Mesenchymal stem cell (in vitro differentiated cells and primary cell): Measurements from ENCODE around the gene HERC6.

Source experiments
- DNase-seq: peaks from one replicate; pipeline ENCODE4 v3.0.0-alpha.2; 2013
- H2AFZ ChIP-seq: one replicate; pipeline ENCODE4 v1.6.1; 2013; ENCODE audit warnings: low read depth, mild to moderate bottlenecking, control low read depth, inconsistent platforms, low read length, moderate library complexity
- H2AK5ac ChIP-seq: 2 replicates; pipeline ENCODE4 v1.6.1; 2013; ENCODE audit warnings: low read length, moderate library complexity, mild to moderate bottlenecking, inconsistent platforms; ENCODE audit not compliant: severe bottlenecking
- H2BK120ac ChIP-seq: one replicate; pipeline ENCODE4 v1.6.1; 2013; ENCODE audit warnings: low read depth, mild to moderate bottlenecking, inconsistent platforms, low read length, moderate library complexity
- H2BK12ac ChIP-seq, 2 experiments: one replicate each; pipeline ENCODE4 v1.6.1; 2013; ENCODE audit warnings: inconsistent platforms in 2 of 2, low read length in 2 of 2, mild to moderate bottlenecking in 2 of 2, moderate library complexity in 2 of 2, control low read depth in 1 of 2
- H2BK15ac ChIP-seq: one replicate; pipeline ENCODE4 v1.6.1; 2013; ENCODE audit warnings: mild to moderate bottlenecking, low read depth, inconsistent platforms; ENCODE audit not compliant: poor library complexity, severe bottlenecking
- H2BK5ac ChIP-seq: 2 replicates; pipeline ENCODE4 v1.6.1; 2013; ENCODE audit warnings: low read depth, mild to moderate bottlenecking, low read length, control low read depth, inconsistent platforms; ENCODE audit not compliant: poor library complexity, severe bottlenecking
- H3K14ac ChIP-seq, 2 experiments: one replicate each; pipeline ENCODE4 v1.6.1; 2013; ENCODE audit warnings: inconsistent platforms in 2 of 2, low read length in 2 of 2, control low read depth in 1 of 2, mild to moderate bottlenecking in 1 of 2, moderate library complexity in 1 of 2
- H3K18ac ChIP-seq, 2 experiments: one replicate each; pipeline ENCODE4 v1.6.1; 2013; ENCODE audit warnings: inconsistent platforms in 2 of 2, low read length in 2 of 2, control low read depth in 1 of 2, low read depth in 1 of 2, mild to moderate bottlenecking in 1 of 2
- H3K23ac ChIP-seq, 2 experiments: one replicate each; pipeline ENCODE4 v1.6.1; 2013; ENCODE audit warnings: inconsistent platforms in 2 of 2, low read length in 2 of 2, mild to moderate bottlenecking in 2 of 2, moderate library complexity in 2 of 2, control low read depth in 1 of 2
- H3K27ac ChIP-seq: 2 replicates; pipeline ENCODE4 v1.5.1; 2013; ENCODE audit warnings: mild to moderate bottlenecking, moderate library complexity, low read length, control low read depth, inconsistent platforms; ENCODE audit not compliant: poor library complexity, severe bottlenecking
- H3K27me3 ChIP-seq, 2 experiments: 2 replicates each; pipeline versions ENCODE4 v1.6.1 to v1.7.0; 2013; ENCODE audit warnings: low read length in 2 of 2, mild to moderate bottlenecking in 2 of 2, moderate library complexity in 2 of 2, control low read depth in 1 of 2, inconsistent platforms in 1 of 2; ENCODE audit not compliant: control insufficient read depth in 1 of 2, insufficient read depth in 1 of 2
- H3K36me3 ChIP-seq, 2 experiments: 2 replicates each; pipeline versions ENCODE4 v1.6.1 to v1.7.0; 2013; ENCODE audit warnings: low read length in 2 of 2, control low read depth in 1 of 2, inconsistent platforms in 1 of 2, low read depth in 1 of 2, mild to moderate bottlenecking in 1 of 2; ENCODE audit not compliant: insufficient read depth in 2 of 2, control insufficient read depth in 1 of 2
- H3K4ac ChIP-seq, 2 experiments: one replicate each; pipeline ENCODE4 v1.6.1; 2013; ENCODE audit warnings: inconsistent platforms in 2 of 2, low read length in 2 of 2, mild to moderate bottlenecking in 2 of 2, moderate library complexity in 2 of 2, control low read depth in 1 of 2, low read depth in 1 of 2
- H3K4me1 ChIP-seq: 2 replicates; pipeline ENCODE4 v1.6.1; 2013; ENCODE audit warnings: low read depth, low read length, control low read depth; ENCODE audit not compliant: control insufficient read depth, insufficient read depth
- H3K4me2 ChIP-seq: 2 replicates; pipeline ENCODE4 v1.6.1; 2013; ENCODE audit warnings: low read length, mild to moderate bottlenecking, inconsistent platforms; ENCODE audit not compliant: poor library complexity, severe bottlenecking
- H3K4me3 ChIP-seq, 2 experiments: 2 replicates each; pipeline versions ENCODE4 v1.5.1 to v1.7.0; 2013; ENCODE audit warnings: low read length in 2 of 2, mild to moderate bottlenecking in 2 of 2, control low read depth in 1 of 2, low read depth in 1 of 2; ENCODE audit not compliant: insufficient read depth in 1 of 2
- H3K79me1 ChIP-seq: replicated peaks from 2 replicates; pipeline ENCODE4 v1.6.1; 2013; ENCODE audit warnings: mild to moderate bottlenecking, control low read depth, low read length, inconsistent platforms; ENCODE audit not compliant: poor library complexity, severe bottlenecking
- H3K9ac ChIP-seq: 2 replicates; pipeline ENCODE4 v1.7.0; 2013; ENCODE audit warnings: mild to moderate bottlenecking, low read length, moderate library complexity
- H3K9me3 ChIP-seq: 2 replicates; pipeline ENCODE4 v1.7.0; 2013; ENCODE audit warnings: mild to moderate bottlenecking, low read length; ENCODE audit not compliant: control insufficient read depth
- H4K8ac ChIP-seq: one replicate; pipeline ENCODE4 v1.6.1; 2013; ENCODE audit warnings: inconsistent platforms, mild to moderate bottlenecking, low read length, moderate library complexity
- H4K91ac ChIP-seq: one replicate; pipeline ENCODE4 v1.6.1; 2013; ENCODE audit warnings: mild to moderate bottlenecking, low read length, inconsistent platforms
- WGBS: methylation state at CpG from one replicate; pipeline ENCODE4 v1.1.7; 2013; ENCODE audit warnings: mixed read lengths; 5-methylcytosine and 5-hydroxymethylcytosine counted together

The HERC6 gene

DNA sequence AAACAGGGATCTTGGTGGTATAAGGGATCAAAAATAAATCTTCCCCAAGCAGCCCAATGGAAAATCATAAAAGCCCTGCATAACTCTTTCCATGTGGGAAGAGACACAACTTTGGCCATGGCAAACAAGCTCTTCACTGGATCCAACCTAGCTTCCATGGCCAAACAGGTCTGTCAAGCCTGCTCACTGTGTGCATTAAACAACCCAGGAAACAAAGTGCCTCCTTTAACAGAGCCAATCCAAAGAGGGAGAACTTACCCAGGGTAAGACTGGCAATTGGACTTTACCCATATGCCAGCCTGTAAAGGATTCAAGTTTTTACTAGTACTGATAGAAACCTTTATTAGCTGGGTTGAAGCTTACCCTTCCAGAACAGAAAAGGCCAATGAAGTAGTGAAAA lies 70.6 kb downstream of the HERC6 start:
- Histone ChIP-seq H3K9me3 (no peaks in the 10 kb centered on the region), H4K8ac (no peak overlapping the region), H3K27ac (no peak overlapping the region), H2BK5ac (no peak overlapping the region), H2AFZ (no peak overlapping the region), H2BK12ac (no peak overlapping the region), H3K4me3 (no peak overlapping the region), H3K27me3 (no peaks in the 10 kb centered on the region), H3K9ac (no peak overlapping the region), H2BK120ac (no peak overlapping the region), H3K4me2 (no peak overlapping the region), H2AK5ac (no peak overlapping the region), H2BK15ac (no peak overlapping the region), H3K4ac (no peak overlapping the region), H3K4me1 (no peaks in the 10 kb centered on the region), H3K14ac (no peak overlapping the region), H4K91ac (no peak overlapping the region), H3K18ac (no peak overlapping the region), H3K79me1 (no peaks in the 10 kb centered on the region), H3K36me3 (no peaks in the 10 kb centered on the region), H3K23ac (no peak overlapping the region)
- DNase-seq, result no peak

DNA sequence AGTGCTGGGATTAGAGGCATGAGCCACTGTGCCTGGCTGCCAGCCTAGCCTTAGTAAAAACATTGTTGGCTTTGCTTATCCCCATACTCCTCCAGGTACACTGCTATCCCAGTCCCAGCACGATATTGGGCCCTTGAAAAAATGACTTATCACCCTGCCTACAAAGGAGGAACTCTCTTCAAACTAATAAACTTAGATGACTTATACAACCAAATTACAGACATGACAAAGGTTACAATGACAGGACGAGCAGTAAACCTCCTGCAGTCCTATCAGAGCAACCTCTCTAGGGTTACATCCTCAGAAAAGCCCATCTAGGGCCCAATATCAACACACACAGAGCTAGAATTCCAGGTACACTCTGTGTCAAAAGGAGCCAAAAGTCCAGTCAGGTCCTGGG lies 72.6 kb downstream of the HERC6 start:
- Histone ChIP-seq H3K79me1 (no peaks in the 10 kb centered on the region), H3K36me3 (no peaks in the 10 kb centered on the region), H2AK5ac (no peak overlapping the region), H3K27me3 (no peaks in the 10 kb centered on the region), H2BK5ac (no peak overlapping the region), H3K9me3 (no peaks in the 10 kb centered on the region), H3K4ac (no peak overlapping the region), H3K9ac (no peak overlapping the region), H2BK12ac (no peak overlapping the region), H2BK120ac (no peak overlapping the region), H3K18ac (no peak overlapping the region), H3K4me3 (no peak overlapping the region), H3K27ac (no peak overlapping the region), H3K14ac (no peak overlapping the region), H2AFZ (no peak overlapping the region), H4K8ac (no peak overlapping the region), H3K23ac (no peak overlapping the region), H3K4me1 (peaks cover 2% of the 10 kb centered on the region), H3K4me2 (no peak overlapping the region), H4K91ac (no peak overlapping the region), H2BK15ac (no peak overlapping the region)
- WGBS, result 82% methylated on average over 2 of the region's 2 CpGs
- no peak for DNase-seq

DNA sequence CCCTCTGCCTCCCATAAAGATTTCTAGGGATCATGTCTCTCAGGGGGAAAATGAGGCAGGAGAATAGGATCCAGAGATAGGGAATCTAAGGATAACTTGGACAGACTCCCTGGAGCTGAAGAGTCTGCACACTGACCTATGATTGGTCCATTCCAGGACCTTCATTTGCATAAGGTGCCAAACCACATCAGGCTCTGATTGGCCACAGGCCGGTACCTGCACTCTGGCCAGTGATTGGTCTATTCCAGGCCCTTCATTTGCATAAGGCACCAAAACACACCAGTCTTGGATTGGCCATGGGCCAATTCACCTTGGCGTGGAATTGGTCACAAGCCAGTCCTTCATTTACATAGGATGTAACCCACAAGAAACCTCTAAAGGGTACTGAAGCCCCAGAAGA lies 74.3 kb downstream of the HERC6 start:
- 93% methylated on average over 2 of the region's 2 CpGs for WGBS
- H3K27me3 ChIP-seq, result no peaks in the 10 kb centered on the region
- no peak overlapping the region for H2AFZ ChIP-seq

DNA sequence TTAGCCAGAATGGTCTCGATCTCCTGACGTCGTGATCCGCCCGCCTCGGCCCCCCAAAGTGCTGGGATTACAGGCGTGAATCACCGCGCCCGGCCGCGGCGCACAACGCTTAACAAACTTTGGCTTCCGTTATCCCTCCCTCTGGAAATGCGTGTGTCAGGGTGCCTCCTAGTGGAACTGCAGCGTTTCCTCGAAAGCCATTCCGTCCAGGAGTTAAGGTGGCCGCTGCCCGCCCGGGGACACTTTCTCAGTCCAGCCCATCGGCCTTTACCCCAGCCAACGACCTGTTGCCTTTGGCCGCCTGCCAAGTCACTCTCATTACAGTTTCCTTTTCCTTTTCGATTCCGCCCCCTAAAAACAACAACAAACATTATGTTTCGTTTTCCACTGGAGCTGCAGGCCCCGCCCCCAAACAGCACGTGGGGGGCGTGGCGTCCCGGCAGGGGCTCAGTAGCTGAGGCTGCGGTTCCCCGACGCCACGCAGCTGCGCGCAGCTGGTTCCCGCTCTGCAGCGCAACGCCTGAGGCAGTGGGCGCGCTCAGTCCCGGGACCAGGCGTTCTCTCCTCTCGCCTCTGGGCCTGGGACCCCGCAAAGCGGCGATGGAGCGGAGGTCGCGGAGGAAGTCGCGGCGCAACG lies 78.1 kb downstream of the HERC6 start, which contains the start of gene HERC5:
TSS of gene HERC5 (plus strand) at position 450 of the 637 bp plus-strand sequence. CDS start at position 601, 151 bp downstream.
- Histone ChIP-seq H3K4me3 (peak within 1 kb of the TSS; percentile 65 to 89), H4K91ac (no peak within 1 kb of the TSS), H3K9me3 (no peaks in the 10 kb centered on the region), H2AK5ac (peak within 1 kb of the TSS; percentile 96), H3K4me1 (peaks cover 13% of the 10 kb centered on the region), H2BK15ac (peak within 1 kb of the TSS; percentile 73), H3K18ac (peak within 1 kb of the TSS in 1 of 2 experiments; percentile 48), H2BK5ac (no peak within 1 kb of the TSS), H3K23ac (peak within 1 kb of the TSS in 1 of 2 experiments; percentile 42), H3K27me3 (no peaks in the 10 kb centered on the region), H2BK12ac (peak within 1 kb of the TSS in 1 of 2 experiments; percentile 83), H2BK120ac (no peak within 1 kb of the TSS), H3K14ac (no peak within 1 kb of the TSS), H3K79me1 (no peaks in the 10 kb centered on the region), H3K36me3 (no peaks in the 10 kb centered on the region), H4K8ac (peak within 1 kb of the TSS; percentile 67), H3K4ac (peak within 1 kb of the TSS in 1 of 2 experiments; percentile 8), H3K4me2 (peak within 1 kb of the TSS; percentile 83), H3K27ac (no peak within 1 kb of the TSS), H3K9ac (peak within 1 kb of the TSS; percentile 64), H2AFZ (peak within 1 kb of the TSS; percentile 33)
- WGBS, result 1% methylated on average over 52 of the region's 57 CpGs
- DNase-seq, result peak; percentile 97

More for the DNA sequence above, 74.3 kb downstream of the HERC6 start:
- no peak overlapping the region for H2AK5ac ChIP-seq
- no peak overlapping the region for H2BK120ac ChIP-seq
- no peak overlapping the region for H4K8ac ChIP-seq
- H2BK12ac ChIP-seq, result no peak overlapping the region
- H3K4me3 ChIP-seq, result no peak overlapping the region
- H2BK15ac ChIP-seq, result no peak overlapping the region
- H3K4me2 ChIP-seq, result no peak overlapping the region
- no peak overlapping the region for H3K27ac ChIP-seq
- no peak overlapping the region for H4K91ac ChIP-seq
- no peaks in the 10 kb centered on the region for H3K36me3 ChIP-seq
- H3K9ac ChIP-seq, result no peak overlapping the region
- H3K18ac ChIP-seq, result no peak overlapping the region
- H2BK5ac ChIP-seq, result no peak overlapping the region
- peaks cover 13% of the 10 kb centered on the region for H3K4me1 ChIP-seq
- no peak for DNase-seq
- H3K9me3 ChIP-seq, result no peaks in the 10 kb centered on the region
- H3K14ac ChIP-seq, result no peak overlapping the region
- H3K79me1 ChIP-seq, result no peaks in the 10 kb centered on the region
- H3K23ac ChIP-seq, result no peak overlapping the region
- no peak overlapping the region for H3K4ac ChIP-seq
